Measurements from ENCODE around the gene WDR20. TPM values are rescaled to one million over a fixed set of nuclear protein-coding genes. Genes with fewer than 3 reads are reported as not detected.

Gene WDR20
- total and polyA plus RNA-seq, 10 of the 15 experiments (the other 5 are each of a cell fraction or from before 2014, with no cell fraction given): 9.1 to 25.9 (median 18.4) TPM

DNA sequence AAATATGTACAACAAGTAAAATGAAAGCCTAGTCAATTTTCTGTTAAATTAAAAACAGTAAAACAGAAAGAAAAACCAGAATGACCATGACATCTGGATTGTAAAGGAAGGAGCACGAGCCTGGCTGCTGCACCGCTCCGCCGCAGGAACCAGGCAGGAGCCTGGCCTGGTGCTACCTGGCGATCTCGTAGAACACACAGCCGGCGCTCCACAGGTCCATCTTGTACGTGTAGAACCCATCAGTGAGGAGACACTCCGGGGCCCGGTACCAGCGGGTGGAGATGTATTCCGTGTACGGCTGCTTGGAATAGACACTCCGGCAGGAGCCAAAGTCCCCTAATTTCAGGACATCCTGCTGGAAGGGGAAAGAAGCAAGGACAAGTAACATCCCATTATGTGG lies 110.9 kb downstream of the WDR20 start:
- no peaks in the 10 kb centered on the region for H3K36me3 ChIP-seq (ENCODE audit: control insufficient read depth in 2 of 2, insufficient read depth in 2 of 2, low read length in 1 of 2)
- POLR2A ChIA-PET: no interaction called here

More for the DNA sequence above, 110.9 kb downstream of the WDR20 start:
- whole genome bisulfite sequencing (ENCODE audit: insufficient coverage, insufficient replicate concordance, low lambda C conversion rate, missing lambda C conversion rate): 80% methylated on average over 15 of the region's 15 CpGs
- H3K4me3 ChIP-seq: no peak overlapping the region
- intact Hi-C loops (cut with micrococcal nuclease; ENCODE audit: unreplicated experiment) (no loop called here), in situ Hi-C loops (cut with MboI) (no loop called here)
- ChIA-PET RAD21 (ENCODE audit: unreplicated experiment) (no interaction called here), SMC1A (ENCODE audit: uncharacterized antibody, unreplicated experiment) (interaction anchor here (0.7 kb wide), 1 partner anchor 23 kb away, joined by 3 read pairs; no protein-coding TSS in a partner anchor), CTCF (no interaction called here)
- no peak overlapping the region for H3K4me2 ChIP-seq (ENCODE audit: control insufficient read depth, insufficient read depth)
- no peak overlapping the region for H2AFZ ChIP-seq (ENCODE audit: control insufficient read depth, low read depth, low read length)
- H3K9me3 ChIP-seq (replicated peaks; ENCODE audit: control insufficient read depth, insufficient read depth, low read length): no peaks in the 10 kb centered on the region
- no peaks in the 10 kb centered on the region for H3K79me2 ChIP-seq (ENCODE audit: control insufficient read depth, insufficient read depth, low read length)
- H3K4me1 ChIP-seq (ENCODE audit: control insufficient read depth, insufficient read depth, low read length): no peaks in the 10 kb centered on the region
- no peak for FAIRE-seq
- H3K27ac ChIP-seq (ENCODE audit: control insufficient read depth, insufficient read depth): no peak overlapping the region
- BruUV-seq (replicated peaks): no TSS peak
- TF ChIP-seq EGR1 (IDR thresholded peaks at IDR 0.05; ENCODE audit: borderline replicate concordance in 1 of 2, low read depth in 2 of 2, low read length in 2 of 2): no peak
- TF ChIP-seq NR2C1 (IDR thresholded peaks at IDR 0.05): no peak
- TF ChIP-seq SUPT20H (IDR thresholded peaks at IDR 0.05; ENCODE audit: borderline replicate concordance, control insufficient read depth, low read depth, low read length): no peak
- TF ChIP-seq, protein P1, sequence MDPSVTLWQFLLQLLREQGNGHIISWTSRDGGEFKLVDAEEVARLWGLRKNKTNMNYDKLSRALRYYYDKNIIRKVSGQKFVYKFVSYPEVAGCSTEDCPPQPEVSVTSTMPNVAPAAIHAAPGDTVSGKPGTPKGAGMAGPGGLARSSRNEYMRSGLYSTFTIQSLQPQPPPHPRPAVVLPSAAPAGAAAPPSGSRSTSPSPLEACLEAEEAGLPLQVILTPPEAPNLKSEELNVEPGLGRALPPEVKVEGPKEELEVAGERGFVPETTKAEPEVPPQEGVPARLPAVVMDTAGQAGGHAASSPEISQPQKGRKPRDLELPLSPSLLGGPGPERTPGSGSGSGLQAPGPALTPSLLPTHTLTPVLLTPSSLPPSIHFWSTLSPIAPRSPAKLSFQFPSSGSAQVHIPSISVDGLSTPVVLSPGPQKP (IDR thresholded peaks at IDR 0.05; ENCODE audit: low read depth, low read length): no peak
- no peak for TF ChIP-seq LARP7 (IDR thresholded peaks at IDR 0.05)
- TF ChIP-seq, protein P2, sequence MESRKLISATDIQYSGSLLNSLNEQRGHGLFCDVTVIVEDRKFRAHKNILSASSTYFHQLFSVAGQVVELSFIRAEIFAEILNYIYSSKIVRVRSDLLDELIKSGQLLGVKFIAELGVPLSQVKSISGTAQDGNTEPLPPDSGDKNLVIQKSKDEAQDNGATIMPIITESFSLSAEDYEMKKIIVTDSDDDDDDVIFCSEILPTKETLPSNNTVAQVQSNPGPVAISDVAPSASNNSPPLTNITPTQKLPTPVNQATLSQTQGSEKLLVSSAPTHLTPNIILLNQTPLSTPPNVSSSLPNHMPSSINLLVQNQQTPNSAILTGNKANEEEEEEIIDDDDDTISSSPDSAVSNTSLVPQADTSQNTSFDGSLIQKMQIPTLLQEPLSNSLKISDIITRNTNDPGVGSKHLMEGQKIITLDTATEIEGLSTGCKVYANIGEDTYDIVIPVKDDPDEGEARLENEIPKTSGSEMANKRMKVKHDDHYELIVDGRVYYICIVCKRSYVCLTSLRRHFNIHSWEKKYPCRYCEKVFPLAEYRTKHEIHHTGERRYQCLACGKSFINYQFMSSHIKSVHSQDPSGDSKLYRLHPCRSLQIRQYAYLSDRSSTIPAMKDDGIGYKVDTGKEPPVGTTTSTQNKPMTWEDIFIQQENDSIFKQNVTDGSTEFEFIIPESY (IDR thresholded peaks at IDR 0.05): no peak
- TF ChIP-seq BCL11A (IDR thresholded peaks at IDR 0.05; ENCODE audit: low read depth, low read length): no peak
- H3K27me3 ChIP-seq (replicated peaks in 1 of 2; ENCODE audit: control insufficient read depth in 2 of 2, insufficient read depth in 2 of 2, low read length in 1 of 2): no peaks in the 10 kb centered on the region
- no peaks in the 10 kb centered on the region for H4K20me1 ChIP-seq (ENCODE audit: control insufficient read depth, insufficient read depth)
- H3K9ac ChIP-seq (ENCODE audit: control insufficient read depth, insufficient read depth, low read length): no peak overlapping the region
- no peak for DNase-seq (ENCODE audit: low read depth, low spot score)
- ATAC-seq: no peak

Measured in GM12878 (cell line).